HEK293T (cell line): ENCODE results near the gene FBLN1.

Source experiments
- BHLHE40 ChIP-seq: fragments of 450-650 bp; IDR thresholded peaks from 2 replicates; pipeline ENCODE4 v1.6.1; 2016; ENCODE audit warnings: mild to moderate bottlenecking, moderate library complexity, borderline replicate concordance
- ELF4 ChIP-seq: fragments of 450-650 bp; IDR thresholded peaks from 2 replicates; pipeline ENCODE4 v1.6.1; 2017; ENCODE audit warnings: antibody characterized with exemption
- FOXK2 ChIP-seq: fragments of 450-650 bp; IDR thresholded peaks from 2 replicates; pipeline ENCODE4 v1.6.1; 2016; ENCODE audit warnings: mild to moderate bottlenecking
- HDGF ChIP-seq: fragments of 450-650 bp; IDR thresholded peaks from 2 replicates; pipeline ENCODE4 v1.6.1; 2017; ENCODE audit warnings: antibody characterized with exemption, borderline replicate concordance
- SP1 ChIP-seq: fragments of 450-650 bp; IDR thresholded peaks from 2 replicates; pipeline ENCODE4 v1.6.1; 2017
- SUZ12 ChIP-seq: fragments of 450-650 bp; IDR thresholded peaks from 2 replicates; pipeline ENCODE4 v1.6.1; 2016; ENCODE audit warnings: mild to moderate bottlenecking
- TARDBP ChIP-seq: fragments of 450-650 bp; IDR thresholded peaks from 2 replicates; pipeline ENCODE4 v1.6.1; 2016
- ZNF384 ChIP-seq: fragments of 450-650 bp; IDR thresholded peaks from 2 replicates; pipeline ENCODE4 v1.6.1; 2016

DNA sequence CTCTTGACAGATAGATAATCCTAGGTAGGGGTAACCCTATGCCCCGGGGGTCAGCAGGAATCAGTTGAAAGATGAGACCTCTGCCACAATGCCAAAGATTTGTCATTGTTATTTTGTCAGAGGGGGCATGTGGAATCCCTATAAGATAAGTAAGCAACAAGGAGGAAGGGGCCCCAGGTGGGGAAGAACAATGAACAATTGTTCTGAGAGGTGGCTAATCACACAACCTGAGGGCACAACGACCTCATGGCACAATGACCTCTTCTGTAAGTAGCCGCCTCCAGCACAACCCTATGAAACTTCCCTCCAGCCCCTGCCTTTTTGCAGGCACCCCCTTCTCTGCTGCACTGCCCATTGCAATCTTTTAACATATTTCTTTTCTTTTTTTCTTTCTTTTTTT is 11.8 kb upstream of the FBLN1 start:
- TF ChIP-seq FOXK2 (no peak), ZNF384 (no peak), TARDBP (no peak), SUZ12 (no peak), SP1 (no peak), BHLHE40 (no peak), HDGF (no peak), ELF4 (no peak)
